WERI-Rb-1 (cell line): ENCODE results near the gene PNMA6E.

Source experiments
- DNase-seq: peaks from one replicate; pipeline ENCODE4 v3.0.0-alpha.2; 2020
- H3K27ac ChIP-seq: fragments of 250-450 bp; sonication (Bioruptor Pico); 2 replicates; pipeline ENCODE4 v1.5.1; 2020; ENCODE audit warnings: mild to moderate bottlenecking, moderate library complexity
- H3K27me3 ChIP-seq: fragments of 250-450 bp; sonication (Bioruptor Pico); 2 replicates; pipeline ENCODE4 v1.5.1; 2021; ENCODE audit warnings: mild to moderate bottlenecking, low read depth, moderate library complexity; ENCODE audit not compliant: insufficient read depth, severe bottlenecking
- H3K36me3 ChIP-seq: fragments of 250-450 bp; sonication (Bioruptor Pico); 2 replicates; pipeline ENCODE4 v1.5.1; 2020; ENCODE audit warnings: mild to moderate bottlenecking, moderate library complexity
- H3K4me3 ChIP-seq: 2 replicates; pipeline ENCODE4 v1.5.1; 2011; ENCODE audit warnings: low read depth, mild to moderate bottlenecking, control low read depth, low read length
- H3K9me3 ChIP-seq: fragments of 250-450 bp; sonication (Bioruptor Pico); 2 replicates; pipeline ENCODE4 v1.5.1; 2021; ENCODE audit warnings: mild to moderate bottlenecking, moderate library complexity; ENCODE audit not compliant: severe bottlenecking
- CTCF ChIP-seq: IDR thresholded peaks from 2 replicates; pipeline ENCODE4 v1.5.1; 2011; ENCODE audit warnings: low read depth, mild to moderate bottlenecking, control low read depth, inconsistent platforms, low read length

Gene PNMA6E

DNA sequence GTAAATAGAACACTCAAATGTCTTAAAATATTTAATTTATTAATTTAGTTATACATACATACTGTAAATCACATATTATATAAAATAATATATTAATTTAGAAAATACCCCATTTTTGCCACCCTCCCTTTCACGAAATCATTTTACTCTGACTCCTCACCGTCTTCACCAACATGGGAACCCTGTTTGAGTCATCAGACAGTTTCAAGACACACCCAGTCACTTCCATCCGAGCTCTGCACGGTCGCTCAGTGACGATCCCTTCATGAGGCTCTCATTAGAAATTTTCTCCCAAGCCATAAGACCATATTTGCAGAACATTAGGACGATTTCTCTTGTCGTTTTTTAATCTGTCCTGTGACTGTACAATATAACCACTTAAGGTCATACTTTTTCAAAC, 52.7 kb downstream of the PNMA6E start:
- no peak for DNase-seq
- TF ChIP-seq CTCF: no peak
- Histone ChIP-seq H3K27me3 (peaks cover 7% of the 10 kb centered on the region), H3K36me3 (peaks cover 35% of the 10 kb centered on the region), H3K9me3 (no peaks in the 10 kb centered on the region), H3K27ac (no peak overlapping the region), H3K4me3 (no peak overlapping the region)

DNA sequence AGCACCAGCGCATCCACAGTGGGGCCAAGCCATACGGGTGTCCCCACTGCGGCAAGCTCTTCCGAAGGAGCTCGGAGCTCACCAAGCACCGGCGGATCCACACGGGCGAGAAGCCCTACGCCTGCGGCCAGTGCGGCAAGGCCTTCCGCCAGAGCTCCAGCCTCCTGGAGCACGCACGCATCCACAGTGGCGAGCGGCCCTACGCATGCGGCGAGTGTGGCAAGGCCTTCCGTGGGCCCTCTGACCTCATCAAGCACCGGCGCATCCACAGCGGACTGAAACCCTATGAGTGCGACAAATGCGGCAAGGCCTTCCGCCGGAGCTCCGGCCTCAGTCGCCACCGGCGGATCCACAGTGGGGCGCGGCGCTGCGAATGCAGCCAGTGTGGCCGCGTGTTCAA, 53.6 kb downstream of the PNMA6E start:
- no peak for TF ChIP-seq CTCF
- H3K27ac ChIP-seq: no peak overlapping the region
- H3K9me3 ChIP-seq: no peaks in the 10 kb centered on the region
- peaks cover 35% of the 10 kb centered on the region for H3K36me3 ChIP-seq
- DNase-seq: no peak
- no peak overlapping the region for H3K4me3 ChIP-seq
- H3K27me3 ChIP-seq: peaks cover 5% of the 10 kb centered on the region
